Endothelial cell (in vitro differentiated cells): ENCODE results near the gene GRSF1. TPM values are rescaled to one million over a fixed set of nuclear protein-coding genes. Genes with fewer than 3 reads are reported as not detected.
A peak's percentile ranks its signal among the peaks of the same experiment; 100 is the strongest.

ENCODE experiments used
- DNase-seq: peaks from one replicate; pipeline ENCODE4 v3.0.0; 2021; ENCODE audit warnings: low spot score
- H3K27ac Mint-ChIP-seq: one replicate; pipeline ENCODE4 v1.8.0; 2021; ENCODE audit warnings: mixed read lengths, inconsistent platforms; ENCODE audit not compliant: unreplicated experiment
- H3K27me3 Mint-ChIP-seq: one replicate; pipeline ENCODE4 v1.8.0; 2021; ENCODE audit warnings: mild to moderate bottlenecking, moderate library complexity, mixed read lengths, inconsistent platforms; ENCODE audit not compliant: unreplicated experiment
- H3K36me3 Mint-ChIP-seq: one replicate; pipeline ENCODE4 v1.8.0; 2021; ENCODE audit warnings: mild to moderate bottlenecking, low read depth, mixed read lengths, inconsistent platforms; ENCODE audit not compliant: unreplicated experiment
- H3K4me1 Mint-ChIP-seq: one replicate; pipeline ENCODE4 v1.8.0; 2021; ENCODE audit warnings: mild to moderate bottlenecking, mixed read lengths, inconsistent platforms; ENCODE audit not compliant: unreplicated experiment
- H3K4me3 Mint-ChIP-seq: one replicate; pipeline ENCODE4 v1.8.0; 2021; ENCODE audit warnings: mild to moderate bottlenecking, mixed read lengths, inconsistent platforms; ENCODE audit not compliant: unreplicated experiment
- H3K9me3 Mint-ChIP-seq: one replicate; pipeline ENCODE4 v1.8.0; 2021; ENCODE audit warnings: mixed read lengths, inconsistent platforms; ENCODE audit not compliant: unreplicated experiment
- CTCF ChIP-seq: fragments of 200-600 bp; sonication (generic); IDR thresholded peaks from one replicate; pipeline ENCODE4 v1.5.0; 2021; ENCODE audit warnings: antibody characterized with exemption; ENCODE audit not compliant: unreplicated experiment
- long read RNA-seq: library from polyadenylated mRNA; unstranded; transcript quantifications from one replicate; pipeline ENCODE4 v2.0.0, GENCODE V29; 2020; ENCODE audit not compliant: unreplicated experiment
- total RNA-seq: library from RNA; stranded (reverse); fragmentation: NEBNext Ultra II Directional; extraction: Animal tissue kit (Norgen Biotek cat#: 25700); gene quantifications from one replicate; pipeline ENCODE4 v1.2.1, GENCODE V29; 2021; ENCODE audit not compliant: unreplicated experiment

The GRSF1 gene
- total RNA-seq, result 69.5 TPM
- long read RNA-seq, full-length matches to known transcripts, result 95 of 105 reads
- long read RNA-seq, partial matches to known transcripts, result 6 of 105 reads
- long read RNA-seq, other reads (novel, unspliced or antisense), result 4 of 105 reads

- H3K4me1 Mint-ChIP-seq, result peaks cover 14% of the 10 kb centered on the region
- no peak for TF ChIP-seq CTCF
- H3K4me3 Mint-ChIP-seq, result peak within 1 kb of the TSS; percentile 96
These were observed at the start of gene GRSF1 for GRCh38 chr4:70839589-70840093. GRSF1 (minus strand) TSS chr4:70839890; CDS start chr4:70839827, 63 bp downstream.

GRCh38 chr4:70885174-70885573, 45.5 kb upstream of the GRSF1 start:
- H3K4me1 Mint-ChIP-seq, result peaks cover 3% of the 10 kb centered on the region
- H3K36me3 Mint-ChIP-seq, result no peaks in the 10 kb centered on the region
- no peak overlapping the region for H3K27ac Mint-ChIP-seq
- H3K9me3 Mint-ChIP-seq, result no peaks in the 10 kb centered on the region
- no peak for DNase-seq
- no peak for TF ChIP-seq CTCF
- no peaks in the 10 kb centered on the region for H3K27me3 Mint-ChIP-seq
- H3K4me3 Mint-ChIP-seq, result no peak overlapping the region

More at GRCh38 chr4:70839589-70840093, at the start of gene GRSF1:
- H3K36me3 Mint-ChIP-seq, result peaks cover 8% of the 10 kb centered on the region
- H3K9me3 Mint-ChIP-seq, result no peaks in the 10 kb centered on the region
- DNase-seq, result peak; percentile 91
- H3K27me3 Mint-ChIP-seq, result peaks cover 9% of the 10 kb centered on the region
- peak within 1 kb of the TSS; percentile 88 for H3K27ac Mint-ChIP-seq

- no peaks in the 10 kb centered on the region for H3K27me3 Mint-ChIP-seq
- no peaks in the 10 kb centered on the region for H3K9me3 Mint-ChIP-seq
- H3K4me1 Mint-ChIP-seq, result no peaks in the 10 kb centered on the region
- H3K27ac Mint-ChIP-seq, result no peak overlapping the region
- H3K4me3 Mint-ChIP-seq, result no peak overlapping the region
- TF ChIP-seq CTCF, result no peak
- no peaks in the 10 kb centered on the region for H3K36me3 Mint-ChIP-seq
- no peak for DNase-seq
These were observed 41.0 kb upstream of the GRSF1 start for GRCh38 chr4:70880739-70881138.

- no peaks in the 10 kb centered on the region for H3K4me1 Mint-ChIP-seq
- no peak for TF ChIP-seq CTCF
- H3K9me3 Mint-ChIP-seq, result no peaks in the 10 kb centered on the region
- H3K27ac Mint-ChIP-seq, result no peak overlapping the region
- H3K36me3 Mint-ChIP-seq, result no peaks in the 10 kb centered on the region
- H3K27me3 Mint-ChIP-seq, result no peaks in the 10 kb centered on the region
- DNase-seq, result no peak
- H3K4me3 Mint-ChIP-seq, result no peak overlapping the region
These were observed 37.9 kb upstream of the GRSF1 start for GRCh38 chr4:70877556-70877955.

GRCh38 chr4:70874268-70875156, 34.8 kb upstream of the GRSF1 start:
- Mint-ChIP-seq H3K27ac (no peak overlapping the region), H3K4me3 (no peak overlapping the region), H3K27me3 (no peaks in the 10 kb centered on the region), H3K36me3 (no peaks in the 10 kb centered on the region), H3K4me1 (no peaks in the 10 kb centered on the region), H3K9me3 (no peaks in the 10 kb centered on the region)
- no peak for TF ChIP-seq CTCF
- DNase-seq, result no peak
